ENCODE data around the gene C16orf92. TPM values are rescaled to one million over a fixed set of nuclear protein-coding genes. Genes with fewer than 3 reads are reported as not detected.
A peak's percentile ranks its signal among the peaks of the same experiment; 100 is the strongest.

Gene C16orf92
- total RNA-seq (2021; ENCODE audit: unreplicated experiment) (not detected), Bru-seq, nascent RNA (not detected), BruChase-seq, experiment 1, labeled RNA remaining after a 2-hour chase (not detected), BruChase-seq, experiment 2, labeled RNA remaining after a 6-hour chase (not detected)
- polyA plus RNA-seq (2012; ENCODE audit: insufficient read length), result not detected
- long read RNA-seq, result 0 reads

- no TSS peak for BruUV-seq (replicated peaks)
- TF ChIP-seq POLR2AphosphoS5 (IDR thresholded peaks at IDR 0.05; ENCODE audit: low read depth, low read length) (no peak), TCF7L2 (IDR thresholded peaks at IDR 0.05; ENCODE audit: low read depth, low read length) (no peak), SIN3A (IDR thresholded peaks at IDR 0.05; ENCODE audit: borderline replicate concordance, insufficient read depth, low read depth, low read length) (no peak), CTCF (IDR thresholded peaks at IDR 0.05) (no peak), REST (IDR thresholded peaks at IDR 0.05; ENCODE audit: insufficient read depth in 1 of 2, low read depth in 2 of 2, low read length in 1 of 2) (no peak)
- POLR2A ChIA-PET, result interaction anchor here (0.5 kb wide), 1 partner anchor 577 kb away, joined by 4 read pairs; no protein-coding TSS in a partner anchor
Measured at GRCh38 chr16:30022887-30023286, at the start of gene C16orf92. Gene C16orf92 (plus strand): TSS chr16:30023198. CDS start chr16:30023341, 143 bp downstream.

GRCh38 chr16:29973384-29974246 lies 49.4 kb upstream of the C16orf92 start, which contains the start of gene TAOK2:
Gene TAOK2 (plus strand): TSS chr16:29973868. CDS start chr16:29977773, 3,905 bp downstream.
- Histone ChIP-seq H3K36me3 (ENCODE audit: control insufficient read depth, insufficient read depth, low read length) (peaks cover 6% of the 10 kb centered on the region), H3K27ac (ENCODE audit: low read length) (peak within 1 kb of the TSS; percentile 88), H3K4me3 (ENCODE audit: low read depth in 2 of 2, low read length in 2 of 2) (peak within 1 kb of the TSS; percentile 71 to 96), H3K27me3 (ENCODE audit: control insufficient read depth, insufficient read depth, low read length) (no peaks in the 10 kb centered on the region), H3K9me3 (ENCODE audit: control insufficient read depth, insufficient read depth, low read depth, low read length) (no peaks in the 10 kb centered on the region), H3K4me1 (ENCODE audit: control insufficient read depth, insufficient read depth, low read length) (peaks cover 19% of the 10 kb centered on the region)
- TF ChIP-seq CTCF (IDR thresholded peaks at IDR 0.05) (no peak), TCF7L2 (IDR thresholded peaks at IDR 0.05; ENCODE audit: low read depth, low read length) (no peak), SIN3A (IDR thresholded peaks at IDR 0.05; ENCODE audit: borderline replicate concordance, insufficient read depth, low read depth, low read length) (peak; percentile 90; the same call in 1 of the 2 replicates), POLR2AphosphoS5 (IDR thresholded peaks at IDR 0.05; ENCODE audit: low read depth, low read length) (peak; percentile 96), REST (IDR thresholded peaks at IDR 0.05; ENCODE audit: insufficient read depth in 1 of 2, low read depth in 2 of 2, low read length in 1 of 2) (no peak)
- no TSS peak for BruUV-seq (replicated peaks)
- ChIA-PET CTCF (interaction anchor here (0.5 to 0.6 kb wide), 2 partner anchors 53 to 73 kb away, joined by 3 to 5 read pairs; no protein-coding TSS in a partner anchor), POLR2A (interaction anchor here (0.6 to 1.3 kb wide), 7 partner anchors 11 to 278 kb away, joined by 3 to 9 read pairs (median 5); partner anchors contain the start of gene TMEM219)
- intact Hi-C loops (cut with micrococcal nuclease; ENCODE audit: unreplicated experiment) (no loop called here), in situ Hi-C loops (cut with HindIII; ENCODE audit: low pct_unique_long_range_greater_than_20kb, low sequenced_read_pairs) (no loop called here)
- DNase-seq (ENCODE audit: low read depth, low spot score) (peak; percentile 81), ATAC-seq (peak; percentile 96)

More at GRCh38 chr16:30022887-30023286, at the start of gene C16orf92:
- Histone ChIP-seq H3K27me3 (ENCODE audit: control insufficient read depth, insufficient read depth, low read length) (no peaks in the 10 kb centered on the region), H3K36me3 (ENCODE audit: control insufficient read depth, insufficient read depth, low read length) (no peaks in the 10 kb centered on the region), H3K9me3 (ENCODE audit: control insufficient read depth, insufficient read depth, low read depth, low read length) (no peaks in the 10 kb centered on the region), H3K27ac (ENCODE audit: low read length) (no peak within 1 kb of the TSS), H3K4me3 (ENCODE audit: low read depth in 2 of 2, low read length in 2 of 2) (no peak within 1 kb of the TSS), H3K4me1 (ENCODE audit: control insufficient read depth, insufficient read depth, low read length) (no peaks in the 10 kb centered on the region)
- ATAC-seq, result no peak
- in situ Hi-C loops (cut with HindIII; ENCODE audit: low pct_unique_long_range_greater_than_20kb, low sequenced_read_pairs) (no loop called here), intact Hi-C loops (cut with micrococcal nuclease; ENCODE audit: unreplicated experiment) (loop anchor here (10.0 kb wide), 1 partner anchor 108 kb away; no protein-coding TSS in a partner anchor)
- DNase-seq (ENCODE audit: low read depth, low spot score), result no peak
- CTCF ChIA-PET, result no interaction called here
